GM04504 (cell line): ENCODE results near the gene ANO2.

ENCODE experiments used
- DNase-seq: peaks from one replicate; pipeline ENCODE4 v3.0.0-alpha.2; 2012; ENCODE audit warnings: low read depth

The ANO2 gene

DNA sequence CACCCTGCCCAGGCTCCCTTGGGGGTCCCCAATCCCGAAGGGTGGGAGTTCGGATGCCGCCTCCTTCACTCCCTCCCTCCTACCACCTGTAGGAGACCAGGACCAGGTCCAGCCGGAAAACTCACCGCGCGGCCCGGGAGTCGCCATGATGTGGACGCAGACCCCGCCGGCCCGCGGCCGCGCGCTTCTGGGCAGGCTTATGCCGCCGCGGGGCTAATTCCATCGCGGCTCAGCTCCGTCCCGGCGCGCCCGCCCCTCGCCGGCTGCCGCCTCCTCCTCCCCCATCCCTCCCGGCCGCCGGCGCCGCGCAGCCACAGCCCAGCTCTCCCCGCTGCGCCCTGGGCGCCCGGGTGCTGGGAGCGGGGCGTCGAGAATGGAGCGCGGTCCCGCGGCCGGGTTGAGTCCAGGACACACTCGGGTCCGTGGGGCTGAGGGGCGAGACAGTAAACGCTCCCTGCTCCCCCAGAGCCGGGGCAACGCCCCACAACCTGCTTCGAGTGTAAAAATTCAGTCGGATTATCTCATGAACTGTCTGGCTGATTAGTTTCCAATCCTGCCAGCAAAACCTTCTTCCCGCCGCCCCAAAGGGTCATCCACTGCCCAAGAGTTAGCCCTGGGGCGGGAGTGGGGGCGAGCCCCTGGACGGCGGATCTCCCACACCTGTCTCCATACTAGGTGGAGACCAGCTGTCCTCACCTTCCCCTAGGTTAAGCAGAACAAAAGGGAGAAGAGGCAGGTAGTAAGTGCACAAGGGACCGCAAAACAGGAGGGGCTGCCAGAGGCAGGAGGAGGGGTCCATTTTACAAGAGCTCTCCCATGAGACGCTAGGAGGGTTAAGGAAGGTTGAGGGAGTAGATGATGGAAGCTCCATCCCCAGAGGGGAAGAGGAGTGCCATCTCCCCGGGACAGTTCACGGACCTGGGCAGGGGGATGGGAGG lies at the start of gene ANO2:
Gene ANO2, minus strand, starts transcription at position 189 of the 938 bp plus-strand sequence. Its CDS starts 42 bp downstream, at position 147.
- DNase-seq, result no peak

DNA sequence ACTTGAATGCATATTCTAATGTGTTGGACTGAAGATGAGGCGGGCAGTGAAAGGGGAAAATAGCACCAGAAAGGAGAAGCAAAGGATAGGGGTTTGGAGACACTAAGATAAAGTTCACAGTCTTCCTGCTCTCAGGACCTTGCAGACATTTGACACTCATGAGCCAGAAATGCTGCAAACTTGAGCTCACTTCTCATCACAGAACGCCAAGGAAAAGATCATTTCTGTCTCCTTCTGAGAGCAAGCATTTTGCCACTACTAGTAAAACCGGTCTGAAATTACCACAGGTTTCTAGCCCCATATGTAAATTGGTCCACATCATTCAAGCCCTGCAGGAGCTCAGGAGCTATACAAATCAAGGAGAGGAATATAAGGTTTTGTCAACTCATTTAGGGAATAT lies 44.6 kb upstream of the ANO2 start:
- DNase-seq, result no peak

- DNase-seq, result peak; percentile 26
Observed at GRCh38 chr12:5988659-5989116, 43.6 kb upstream of the ANO2 start.

DNA sequence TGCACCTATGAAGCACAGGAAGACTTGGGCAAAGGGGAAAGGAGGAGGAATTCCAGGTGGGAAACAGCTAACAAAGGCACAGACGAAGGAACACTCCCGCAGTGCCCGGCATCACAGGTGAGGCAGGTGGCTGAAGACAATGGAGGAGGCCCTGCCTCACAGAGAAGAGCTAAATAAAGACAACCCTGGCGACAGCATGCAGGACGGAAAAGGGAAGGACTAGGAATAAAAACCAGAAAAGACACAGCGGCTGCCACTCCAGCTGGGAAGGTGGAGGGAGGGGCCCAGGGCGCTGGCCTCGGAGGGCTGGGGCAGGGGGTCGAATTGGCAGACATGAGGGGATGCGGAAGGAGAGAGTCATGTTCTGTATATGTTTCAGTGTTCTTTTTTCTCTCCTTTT lies 43.0 kb upstream of the ANO2 start:
- no peak for DNase-seq

DNA sequence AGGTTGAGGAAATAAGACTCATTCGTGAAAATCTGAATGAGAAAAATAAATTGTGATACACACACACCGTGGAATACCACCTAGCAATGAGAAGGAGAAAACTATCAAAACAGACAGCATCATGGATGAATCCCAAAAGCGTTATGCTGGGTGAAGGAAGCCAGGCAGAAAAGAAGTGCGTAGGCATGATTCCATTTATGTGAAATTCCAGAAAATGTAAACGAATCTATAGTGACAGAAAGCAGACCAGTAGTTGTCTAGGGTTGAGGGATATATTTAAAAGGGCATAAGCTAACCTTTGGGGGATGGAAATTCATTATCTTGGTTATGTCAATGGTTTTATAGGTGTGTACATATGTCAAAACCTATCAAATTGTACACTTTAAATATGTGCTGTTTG lies 42.5 kb upstream of the ANO2 start:
- DNase-seq, result no peak

DNA sequence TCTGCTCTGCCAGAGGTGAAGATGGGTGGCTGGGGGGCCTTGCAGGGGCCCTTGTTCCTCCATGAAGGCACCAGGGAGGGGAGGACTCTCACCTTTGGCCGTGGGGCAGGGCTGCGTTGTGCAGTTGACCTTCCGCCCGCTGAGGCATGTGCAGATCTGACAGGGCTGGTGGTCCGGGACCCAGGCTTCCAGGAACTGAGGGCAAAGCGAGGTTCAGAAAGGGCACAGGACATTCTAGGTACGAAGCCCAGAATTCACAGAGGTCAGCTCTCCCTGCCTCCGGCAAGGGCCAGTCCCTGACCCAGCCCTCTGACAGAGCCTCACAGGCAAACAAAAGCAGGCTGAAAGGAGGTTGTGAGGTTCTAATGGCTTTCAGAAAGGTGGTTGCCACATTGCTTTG lies 40.4 kb upstream of the ANO2 start:
- no peak for DNase-seq

DNA sequence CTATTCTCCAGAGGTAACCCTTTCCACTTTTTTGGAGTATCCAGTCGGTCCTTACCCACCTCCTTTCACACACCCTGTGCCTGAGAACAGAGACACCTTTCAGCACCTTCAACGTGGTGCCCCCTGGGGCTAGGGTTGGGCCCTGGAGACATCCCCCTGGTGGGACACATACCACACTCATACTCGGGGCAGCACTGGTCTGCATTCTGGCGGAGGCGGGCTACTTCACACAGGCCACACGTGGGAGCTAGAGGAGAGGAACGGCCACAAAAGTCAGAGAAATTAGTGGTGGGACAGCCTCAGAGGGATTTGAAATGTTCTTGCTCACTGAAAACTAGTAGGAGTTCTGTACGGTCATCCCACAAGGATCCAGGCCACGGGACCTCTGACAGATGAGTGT lies 39.8 kb upstream of the ANO2 start:
- DNase-seq, result no peak

DNA sequence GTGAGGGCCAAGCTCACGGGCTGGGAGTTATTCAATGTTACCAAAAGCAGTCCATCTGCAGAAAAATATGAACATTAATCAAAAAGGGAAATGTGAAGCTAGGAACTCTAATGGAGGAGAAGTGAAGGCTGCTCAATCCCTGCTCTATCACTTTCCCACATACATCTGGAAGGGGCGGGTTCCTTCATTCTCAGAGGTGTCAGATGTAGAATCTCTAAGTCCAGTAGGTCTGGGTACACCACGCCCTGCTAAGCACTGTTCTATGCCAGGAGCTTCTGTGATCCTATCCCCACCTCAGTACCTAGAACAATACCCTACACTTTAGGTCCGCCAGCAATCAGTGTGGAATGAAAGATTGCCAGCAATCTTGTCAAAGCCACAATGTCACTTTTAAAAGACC lies 37.0 kb upstream of the ANO2 start:
- no peak for DNase-seq

GRCh38 chr12:5977556-5977955 lies 32.5 kb upstream of the ANO2 start:
- DNase-seq, result no peak

- no peak for DNase-seq
Observed at GRCh38 chr12:5976711-5977110, 31.7 kb upstream of the ANO2 start.

DNA sequence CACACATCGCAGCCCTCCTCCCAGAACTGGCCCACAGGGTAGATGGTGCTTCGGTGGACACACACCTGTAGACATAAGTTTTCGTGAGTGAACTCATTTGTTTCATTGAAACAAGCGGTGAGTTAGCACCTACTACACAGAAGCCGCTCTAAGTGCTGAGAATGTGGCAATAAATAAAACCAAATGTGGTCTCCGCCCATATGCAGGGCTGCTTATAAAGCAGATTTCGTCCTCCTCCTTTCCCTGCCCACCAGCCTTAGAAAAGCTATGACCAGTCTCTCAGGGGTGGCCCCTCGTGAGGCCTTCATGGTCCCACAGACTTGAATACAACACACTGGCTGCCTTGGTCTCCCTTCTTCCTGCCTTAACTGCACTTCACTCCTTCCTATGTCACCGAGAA lies 31.1 kb upstream of the ANO2 start:
- no peak for DNase-seq

DNA sequence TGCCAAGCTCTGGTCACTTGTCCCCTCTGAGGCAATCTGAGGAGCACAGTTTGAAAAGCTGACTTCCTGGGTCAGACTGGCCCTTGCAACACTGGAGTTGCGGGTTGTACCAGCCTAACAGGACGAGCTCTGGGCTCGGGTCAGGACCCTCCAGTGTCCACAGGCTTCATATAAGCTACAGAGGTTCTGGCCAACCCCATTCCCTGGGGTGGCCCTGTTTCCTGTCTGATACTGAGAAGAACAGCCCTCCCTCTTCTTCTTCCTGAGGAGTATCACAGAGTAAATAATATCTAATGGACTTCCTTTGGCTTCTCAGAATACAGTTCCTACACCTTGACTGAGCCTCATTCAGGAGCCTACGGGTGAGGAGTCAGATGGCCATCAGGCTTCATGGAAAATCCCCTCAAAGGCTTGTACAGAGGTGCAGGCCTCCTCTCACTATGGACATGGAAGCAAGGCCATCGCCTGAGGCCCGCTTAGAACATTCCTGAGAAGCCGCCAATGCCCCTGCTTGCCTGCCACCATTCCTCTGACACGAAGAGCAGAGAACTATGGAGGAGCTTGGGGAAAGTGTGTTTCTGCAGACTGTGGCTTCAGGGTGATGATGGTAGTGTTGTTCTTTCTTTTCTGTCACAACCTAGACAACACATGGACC lies 28.5 kb upstream of the ANO2 start:
- no peak for DNase-seq

DNA sequence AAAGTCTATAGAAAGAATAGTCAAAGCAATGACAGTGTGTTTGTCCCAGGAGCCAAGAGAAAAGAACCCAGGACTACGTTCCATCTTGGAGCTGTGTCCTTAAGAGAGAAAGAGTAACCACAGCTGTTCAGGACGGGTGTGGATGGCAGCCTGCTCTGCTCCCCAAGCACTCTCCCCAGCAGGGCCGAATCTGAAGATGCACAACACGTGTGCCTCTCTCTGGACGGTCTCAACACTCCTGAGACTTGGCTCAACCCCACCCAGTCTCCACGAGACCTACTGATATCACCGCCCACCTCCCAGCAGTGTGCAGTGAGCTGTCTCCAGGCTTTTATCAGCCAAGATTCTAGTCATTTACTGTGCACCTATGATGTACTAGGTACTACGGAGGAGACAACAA lies 27.3 kb upstream of the ANO2 start:
- DNase-seq, result no peak

- no peak for DNase-seq
Observed at GRCh38 chr12:5971194-5971850, 26.3 kb upstream of the ANO2 start.

- no peak for DNase-seq
Observed at GRCh38 chr12:5969974-5970690, 25.1 kb upstream of the ANO2 start.

DNA sequence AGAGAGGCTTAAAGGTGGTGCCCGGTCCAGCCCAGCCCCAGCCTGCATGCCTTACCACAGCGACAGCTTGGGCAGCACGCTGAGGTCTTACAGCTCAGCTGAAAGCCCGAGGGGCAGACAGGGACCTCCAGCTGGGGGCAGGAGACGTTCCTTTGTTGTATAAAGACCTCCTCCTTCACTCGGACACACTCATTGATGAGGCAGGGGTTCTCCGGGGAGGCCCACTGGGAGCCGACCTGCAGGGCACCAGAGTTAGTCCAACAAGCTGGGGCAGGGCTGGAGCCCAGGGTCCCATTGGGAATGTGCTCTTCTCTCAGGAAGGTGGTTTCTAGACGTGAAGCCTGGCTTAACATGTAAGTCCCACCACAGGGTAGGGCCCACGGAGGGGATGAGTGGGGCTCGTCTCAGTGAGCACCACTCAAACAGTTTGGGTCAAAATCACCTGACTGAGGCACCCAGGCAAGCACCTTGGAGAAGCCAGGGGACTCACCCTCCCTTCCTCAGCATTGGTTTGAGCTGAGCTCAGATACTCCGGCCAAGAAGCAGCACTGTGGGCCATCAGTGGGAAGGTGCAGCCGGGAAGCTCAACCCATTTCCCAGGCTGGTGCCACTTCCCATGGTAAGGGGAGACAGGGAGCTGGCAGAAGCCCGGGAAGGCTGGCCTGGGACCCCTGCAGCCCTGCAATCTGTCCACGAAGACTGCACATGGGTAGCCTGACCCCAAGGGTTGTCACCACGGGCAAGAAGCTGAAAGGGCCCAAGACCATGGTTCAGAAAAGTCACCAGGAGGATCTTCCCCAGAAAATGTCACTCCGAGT lies 24.3 kb upstream of the ANO2 start:
- no peak for DNase-seq

DNA sequence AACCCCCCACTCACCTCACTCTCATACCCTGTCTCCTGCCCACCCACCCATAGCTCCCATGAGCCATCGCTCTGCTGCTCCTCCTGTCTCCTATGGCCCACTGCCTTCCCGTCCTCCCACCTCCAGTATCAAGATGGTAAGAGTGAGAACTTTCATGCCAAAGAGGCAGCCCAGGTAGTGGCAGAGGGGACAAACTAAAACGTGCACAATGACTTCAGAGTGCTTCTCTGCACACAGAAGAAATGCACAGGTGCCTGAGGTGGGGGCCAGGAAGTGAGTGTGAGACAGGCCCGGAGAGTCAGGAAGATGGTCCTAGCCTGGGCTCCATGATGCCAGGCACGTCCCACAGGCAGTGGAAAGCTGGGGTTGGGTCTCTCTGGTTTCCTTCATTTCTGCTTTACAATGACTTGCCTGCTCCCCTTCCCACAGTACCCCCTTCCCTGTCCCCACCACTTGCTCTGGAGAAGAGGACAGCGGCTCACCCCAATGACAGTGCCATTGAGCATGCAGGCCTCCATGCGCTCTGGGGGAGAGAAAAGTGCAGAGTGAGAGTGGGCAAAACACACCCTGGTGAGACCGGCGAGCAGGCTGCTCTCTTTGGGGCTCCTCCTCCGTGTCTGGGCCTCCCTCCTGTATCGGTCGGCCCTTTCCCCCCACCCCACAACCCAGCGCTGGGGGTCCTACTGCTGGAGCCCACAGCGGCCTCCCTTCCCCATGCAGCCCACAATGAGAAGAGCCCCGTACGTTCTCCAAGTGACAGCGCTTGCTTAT lies 22.8 kb upstream of the ANO2 start:
- no peak for DNase-seq

DNA sequence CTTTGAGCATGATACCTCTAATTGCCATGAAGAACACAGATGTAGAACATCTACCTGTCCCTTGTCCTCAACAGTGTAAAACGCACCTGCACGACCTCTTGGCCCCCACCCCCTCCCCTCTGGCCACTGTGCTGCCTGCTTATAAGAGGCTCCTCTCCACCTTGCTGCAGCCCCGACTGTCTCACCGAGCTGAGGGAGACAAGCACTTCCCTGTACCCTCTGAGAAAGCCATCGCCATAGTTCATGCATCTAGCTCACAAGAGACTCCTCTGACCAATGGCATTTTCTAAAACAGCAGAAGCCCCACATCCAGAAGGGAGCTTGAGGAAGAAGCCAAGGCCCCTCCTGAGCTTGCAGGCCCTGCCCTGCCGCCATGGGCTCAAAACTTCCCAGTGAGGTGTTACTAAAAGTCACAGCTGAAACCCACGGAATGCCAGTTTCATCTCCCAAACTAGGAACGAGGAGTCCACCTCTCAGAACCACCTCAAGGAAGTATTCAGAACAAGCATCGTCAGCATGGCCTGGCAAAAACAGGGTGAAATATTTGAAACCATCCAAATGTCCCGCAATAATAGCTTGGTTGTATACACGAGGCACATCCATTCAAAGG lies 21.5 kb upstream of the ANO2 start:
- no peak for DNase-seq

DNA sequence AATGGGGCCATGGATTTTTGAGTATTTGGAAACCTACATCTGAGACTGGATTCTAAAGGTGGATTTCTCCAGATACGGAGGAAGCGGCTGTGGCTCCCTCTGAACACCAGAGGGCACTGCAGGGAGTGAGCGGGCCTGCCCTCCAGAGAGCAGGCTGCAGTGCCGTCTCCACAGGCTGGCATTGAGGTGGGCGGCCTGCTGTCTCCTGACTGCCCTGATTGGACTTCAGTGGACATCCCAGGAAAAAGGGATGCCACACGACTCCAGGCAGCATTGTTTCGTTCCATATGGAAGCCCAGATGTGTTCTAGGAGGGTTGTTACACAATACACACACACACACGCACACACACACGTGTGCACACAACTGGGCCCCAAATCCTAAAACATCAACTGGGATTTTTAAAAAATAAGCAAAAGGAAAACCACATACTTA lies 20.9 kb upstream of the ANO2 start:
- peak; percentile 14 for DNase-seq
